ENCODE results near the gene PACRG. TPM values are rescaled to one million over a fixed set of nuclear protein-coding genes. Genes with fewer than 3 reads are reported as not detected.
A peak's percentile ranks its signal among the peaks of the same experiment; 100 is the strongest.

PACRG gene
- total RNA-seq, 1 donor from 2014 or later = 1.2 TPM

DNA sequence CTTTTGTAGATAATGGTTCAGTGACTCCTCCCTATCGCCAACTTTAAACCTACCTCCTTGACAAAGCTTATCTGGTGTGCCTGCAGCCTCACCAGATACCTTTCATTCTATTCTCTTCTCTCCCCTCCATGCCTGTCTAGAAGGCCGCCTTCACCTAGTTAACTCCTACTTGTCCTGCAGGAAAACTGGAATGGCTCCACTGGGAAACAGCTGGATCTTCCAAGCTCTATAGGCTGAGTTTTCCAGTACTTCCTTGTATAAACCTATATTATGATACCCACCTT is 6.4 kb upstream of the PACRG start:
- Mint-ChIP-seq H3K27me3 (ENCODE audit: unreplicated experiment) (no peaks in the 10 kb centered on the region), H3K27ac (ENCODE audit: unreplicated experiment) (no peak overlapping the region), H3K36me3 (ENCODE audit: unreplicated experiment) (no peaks in the 10 kb centered on the region), H3K4me3 (ENCODE audit: unreplicated experiment) (no peak overlapping the region), H3K4me1 (ENCODE audit: unreplicated experiment) (peaks cover 8% of the 10 kb centered on the region), H3K9me3 (ENCODE audit: unreplicated experiment) (peaks cover 3% of the 10 kb centered on the region)
- no peak for DNase-seq (ENCODE audit: extremely low spot score, unreplicated experiment)
- no peak for TF ChIP-seq CTCF (IDR thresholded peaks at IDR 0.05)

GRCh38 chr6:162722226-162722625 is 5.5 kb upstream of the PACRG start:
- no peaks in the 10 kb centered on the region for H3K27me3 Mint-ChIP-seq (ENCODE audit: unreplicated experiment)
- no peak overlapping the region for H3K4me3 Mint-ChIP-seq (ENCODE audit: unreplicated experiment)
- DNase-seq (ENCODE audit: extremely low spot score, unreplicated experiment) = no peak
- H3K4me1 Mint-ChIP-seq (ENCODE audit: unreplicated experiment) = peaks cover 15% of the 10 kb centered on the region
- TF ChIP-seq CTCF (IDR thresholded peaks at IDR 0.05) = no peak
- H3K27ac Mint-ChIP-seq (ENCODE audit: unreplicated experiment) = no peak overlapping the region
- H3K36me3 Mint-ChIP-seq (ENCODE audit: unreplicated experiment) = no peaks in the 10 kb centered on the region
- H3K9me3 Mint-ChIP-seq (ENCODE audit: unreplicated experiment) = peaks cover 3% of the 10 kb centered on the region

GRCh38 chr6:162722633-162723032 is 5.1 kb upstream of the PACRG start:
- Mint-ChIP-seq H3K9me3 (ENCODE audit: unreplicated experiment) (peaks cover 3% of the 10 kb centered on the region), H3K36me3 (ENCODE audit: unreplicated experiment) (no peaks in the 10 kb centered on the region), H3K27me3 (ENCODE audit: unreplicated experiment) (no peaks in the 10 kb centered on the region), H3K4me3 (ENCODE audit: unreplicated experiment) (no peak overlapping the region), H3K4me1 (ENCODE audit: unreplicated experiment) (peaks cover 15% of the 10 kb centered on the region), H3K27ac (ENCODE audit: unreplicated experiment) (no peak overlapping the region)
- TF ChIP-seq CTCF (IDR thresholded peaks at IDR 0.05) = no peak
- no peak for DNase-seq (ENCODE audit: extremely low spot score, unreplicated experiment)

GRCh38 chr6:162726947-162727321 is 840 bp upstream of the PACRG start:
- Mint-ChIP-seq H3K4me3 (ENCODE audit: unreplicated experiment) (peak overlapping the region; percentile 82), H3K27me3 (ENCODE audit: unreplicated experiment) (no peaks in the 10 kb centered on the region)
- no peak for DNase-seq (ENCODE audit: extremely low spot score, unreplicated experiment)

GRCh38 chr6:162728197-162728596 is 423 bp downstream of the PACRG start:
- Mint-ChIP-seq H3K9me3 (ENCODE audit: unreplicated experiment) (no peaks in the 10 kb centered on the region), H3K4me3 (ENCODE audit: unreplicated experiment) (peak overlapping the region; percentile 82), H3K36me3 (ENCODE audit: unreplicated experiment) (no peaks in the 10 kb centered on the region), H3K4me1 (ENCODE audit: unreplicated experiment) (peaks cover 14% of the 10 kb centered on the region), H3K27me3 (ENCODE audit: unreplicated experiment) (no peaks in the 10 kb centered on the region), H3K27ac (ENCODE audit: unreplicated experiment) (peak overlapping the region; percentile 97)
- TF ChIP-seq CTCF (IDR thresholded peaks at IDR 0.05) = no peak
- no peak for DNase-seq (ENCODE audit: extremely low spot score, unreplicated experiment)

More at GRCh38 chr6:162726947-162727321, 840 bp upstream of the PACRG start:
- H3K27ac Mint-ChIP-seq (ENCODE audit: unreplicated experiment) = peak overlapping the region; percentile 88
- H3K4me1 Mint-ChIP-seq (ENCODE audit: unreplicated experiment) = peaks cover 14% of the 10 kb centered on the region
- no peaks in the 10 kb centered on the region for H3K36me3 Mint-ChIP-seq (ENCODE audit: unreplicated experiment)
- no peak for TF ChIP-seq CTCF (IDR thresholded peaks at IDR 0.05)
- H3K9me3 Mint-ChIP-seq (ENCODE audit: unreplicated experiment) = no peaks in the 10 kb centered on the region

Measured in osteocyte (in vitro differentiated cells).